ENCODE results near the gene DIDO1.

DIDO1 gene

DNA sequence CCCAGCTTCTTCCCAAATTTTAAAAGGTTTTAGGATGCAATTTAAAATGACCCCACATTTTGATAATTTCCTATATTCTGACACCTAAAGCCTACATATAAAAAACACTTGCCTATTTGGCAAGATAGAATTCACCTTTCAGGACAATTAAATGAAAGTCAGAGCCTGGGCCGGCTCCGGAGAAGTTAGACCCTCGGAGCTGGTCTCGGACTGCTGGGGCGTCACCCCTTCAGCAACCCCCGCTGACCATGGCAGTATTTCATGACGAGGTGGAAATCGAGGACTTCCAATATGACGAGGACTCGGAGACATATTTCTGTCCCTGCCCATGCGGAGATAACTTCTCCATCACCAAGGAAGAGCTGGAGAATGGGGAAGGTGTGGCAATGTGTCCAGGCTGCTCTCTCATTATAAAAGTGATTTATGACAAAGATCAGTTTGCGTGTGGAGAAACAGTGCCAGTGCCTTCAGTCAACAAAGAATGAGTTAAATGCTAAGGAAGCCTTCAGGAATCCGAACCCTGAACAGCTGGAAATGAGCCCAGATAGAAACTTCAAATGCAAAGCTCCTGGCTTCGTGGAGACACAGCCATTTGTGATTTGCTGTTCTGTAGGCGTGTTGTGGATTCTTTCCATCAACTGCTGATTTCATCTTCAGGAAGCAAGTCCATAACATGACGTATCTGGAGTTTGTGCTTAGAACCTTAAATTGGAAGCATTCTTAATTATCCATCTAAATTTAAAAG lies 80.7 kb downstream of the DIDO1 start:
- H3K4me3 ChIP-seq (ENCODE audit: low read depth, low read length) = no peak overlapping the region
- ChIA-PET POLR2A (no interaction called here), CTCF (interaction anchor here (0.8 to 3.0 kb wide), 9 partner anchors 10 to 180 kb away, joined by 3 to 9 read pairs (median 3); no protein-coding TSS in a partner anchor)
- TF ChIP-seq, protein P1, sequence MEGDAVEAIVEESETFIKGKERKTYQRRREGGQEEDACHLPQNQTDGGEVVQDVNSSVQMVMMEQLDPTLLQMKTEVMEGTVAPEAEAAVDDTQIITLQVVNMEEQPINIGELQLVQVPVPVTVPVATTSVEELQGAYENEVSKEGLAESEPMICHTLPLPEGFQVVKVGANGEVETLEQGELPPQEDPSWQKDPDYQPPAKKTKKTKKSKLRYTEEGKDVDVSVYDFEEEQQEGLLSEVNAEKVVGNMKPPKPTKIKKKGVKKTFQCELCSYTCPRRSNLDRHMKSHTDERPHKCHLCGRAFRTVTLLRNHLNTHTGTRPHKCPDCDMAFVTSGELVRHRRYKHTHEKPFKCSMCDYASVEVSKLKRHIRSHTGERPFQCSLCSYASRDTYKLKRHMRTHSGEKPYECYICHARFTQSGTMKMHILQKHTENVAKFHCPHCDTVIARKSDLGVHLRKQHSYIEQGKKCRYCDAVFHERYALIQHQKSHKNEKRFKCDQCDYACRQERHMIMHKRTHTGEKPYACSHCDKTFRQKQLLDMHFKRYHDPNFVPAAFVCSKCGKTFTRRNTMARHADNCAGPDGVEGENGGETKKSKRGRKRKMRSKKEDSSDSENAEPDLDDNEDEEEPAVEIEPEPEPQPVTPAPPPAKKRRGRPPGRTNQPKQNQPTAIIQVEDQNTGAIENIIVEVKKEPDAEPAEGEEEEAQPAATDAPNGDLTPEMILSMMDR (IDR thresholded peaks at IDR 0.05; ENCODE audit: insufficient read depth, low read length, missing control alignments) = no peak
- DNase-seq (ENCODE audit: low read depth, low spot score) = no peak

DNA sequence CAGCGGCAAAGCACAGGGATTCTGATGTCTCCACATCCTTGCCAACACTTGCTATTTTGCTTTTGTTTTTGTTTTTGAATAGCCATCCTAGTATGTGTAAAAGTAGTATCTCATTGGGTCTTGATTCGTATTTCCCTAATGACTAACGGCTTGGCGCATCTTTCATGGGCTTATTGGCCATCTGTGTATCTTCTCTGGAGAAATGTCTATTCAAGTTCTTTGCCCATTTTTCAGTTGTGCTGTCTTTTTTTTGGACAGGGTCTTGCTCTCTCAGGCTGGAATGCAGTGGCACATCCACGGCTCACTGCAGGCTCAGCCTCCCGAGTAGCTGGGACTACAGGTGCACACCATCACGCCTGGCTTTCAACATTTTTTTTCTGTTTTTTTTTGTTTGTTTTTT lies 82.1 kb downstream of the DIDO1 start:
- ChIA-PET CTCF (no interaction called here), POLR2A (interaction anchor here (0.6 kb wide), 1 partner anchor 105 kb away, joined by 3 read pairs; no protein-coding TSS in a partner anchor)
- no peak for DNase-seq (ENCODE audit: low read depth, low spot score)
- TF ChIP-seq, protein P1 (IDR thresholded peaks at IDR 0.05; ENCODE audit: insufficient read depth, low read length, missing control alignments) = no peak
- no peak overlapping the region for H3K4me3 ChIP-seq (ENCODE audit: low read depth, low read length)

DNA sequence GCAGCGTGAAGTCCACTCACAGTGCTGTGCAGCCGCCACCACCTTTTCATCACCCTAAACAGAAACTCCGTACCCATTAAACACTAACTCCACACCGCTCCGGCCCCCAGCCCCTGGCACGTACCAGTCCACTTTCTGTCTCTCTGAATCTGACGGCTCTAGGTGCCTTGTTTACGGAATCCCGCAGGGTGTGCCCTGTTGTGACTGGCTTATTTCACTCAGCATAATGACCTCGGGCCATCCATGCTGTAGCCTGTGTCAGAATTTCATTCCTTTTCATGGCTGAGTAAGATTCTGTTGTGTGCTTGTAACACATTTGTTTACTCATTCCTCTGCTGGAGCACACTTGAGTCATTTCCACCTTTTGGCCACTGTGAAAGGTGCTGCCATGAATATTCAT lies 82.6 kb downstream of the DIDO1 start:
- H3K4me3 ChIP-seq (ENCODE audit: low read depth, low read length) = no peak overlapping the region
- ChIA-PET POLR2A (no interaction called here), CTCF (no interaction called here)
- TF ChIP-seq, protein P1 (IDR thresholded peaks at IDR 0.05; ENCODE audit: insufficient read depth, low read length, missing control alignments) = no peak
- no peak for DNase-seq (ENCODE audit: low read depth, low spot score)

DNA sequence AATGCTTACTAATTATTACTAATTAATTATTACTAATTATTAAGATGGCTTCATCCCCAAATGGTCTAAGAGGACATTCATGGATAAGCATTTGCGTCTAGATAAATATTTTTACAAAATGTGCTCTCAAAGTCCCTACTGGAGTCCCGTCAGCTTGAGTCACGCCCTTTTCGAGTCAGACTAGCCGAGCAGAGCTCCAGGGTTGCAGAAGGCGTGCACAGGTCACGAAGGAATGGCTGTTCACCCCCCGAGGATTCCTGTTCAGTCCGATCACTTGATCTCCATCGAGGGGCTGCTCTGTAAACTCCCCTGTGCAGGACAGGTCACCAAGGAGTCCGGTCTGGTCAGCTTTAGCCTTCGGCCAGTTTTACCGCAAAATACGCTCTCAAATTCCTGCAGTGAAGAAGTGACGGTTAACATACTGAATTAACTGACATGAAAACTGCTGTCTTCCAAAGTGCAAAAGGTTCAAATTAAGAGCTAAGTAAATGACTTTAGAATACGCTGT lies 84.5 kb downstream of the DIDO1 start:
- CTCF ChIA-PET = interaction anchor here (1.0 to 1.3 kb wide), 3 partner anchors 16 to 34 kb away, joined by 3 read pairs; no protein-coding TSS in a partner anchor
- no peak for DNase-seq (ENCODE audit: low read depth, low spot score)
- H3K4me3 ChIP-seq (ENCODE audit: low read depth, low read length) = no peak overlapping the region
- TF ChIP-seq, protein P1 (IDR thresholded peaks at IDR 0.05; ENCODE audit: insufficient read depth, low read length, missing control alignments) = no peak
- POLR2A ChIA-PET = no interaction called here

DNA sequence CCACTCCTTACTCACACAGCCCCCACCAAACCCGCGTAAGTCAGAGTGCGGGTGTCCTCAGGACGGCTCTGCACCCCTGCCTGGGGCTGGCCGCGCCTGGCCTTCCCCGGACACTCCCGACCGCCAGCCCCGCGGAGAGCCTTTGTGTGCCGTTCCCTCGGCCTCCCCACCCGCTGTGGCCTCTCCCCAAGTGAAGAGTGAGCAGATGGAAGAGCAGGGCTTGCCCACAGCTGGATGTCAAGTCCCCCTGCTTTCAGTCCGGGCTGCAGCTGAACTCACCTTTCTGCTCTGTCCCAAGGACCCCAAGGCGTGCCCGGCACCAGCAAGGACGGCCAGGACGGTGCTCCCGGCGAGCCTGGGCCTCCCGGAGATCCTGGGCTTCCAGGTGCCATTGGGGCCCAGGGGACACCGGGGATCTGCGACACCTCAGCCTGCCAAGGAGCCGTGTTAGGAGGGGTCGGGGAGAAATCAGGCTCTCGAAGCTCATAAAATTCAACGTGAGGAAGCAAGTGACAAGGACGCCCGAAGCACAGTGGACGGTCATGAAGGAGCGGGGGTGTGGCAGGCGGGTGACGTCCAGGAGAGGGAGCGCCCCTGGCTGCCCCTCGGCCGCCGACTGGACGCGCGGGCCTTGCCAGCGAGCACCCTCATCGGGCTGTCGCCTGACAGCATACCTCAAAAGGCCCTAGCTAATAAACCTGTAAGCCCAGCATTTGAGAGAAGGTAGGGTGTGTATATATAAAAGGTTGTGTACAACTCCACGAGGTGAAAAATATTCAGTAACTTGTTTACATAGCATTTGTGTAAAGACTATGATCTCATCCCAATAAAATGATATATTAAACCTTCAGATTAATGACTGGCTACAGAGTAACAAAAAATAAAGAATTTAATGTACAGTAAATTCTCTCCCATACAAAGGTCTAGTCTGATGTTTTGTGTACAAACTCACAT lies 85.8 kb downstream of the DIDO1 start:
- POLR2A ChIA-PET = no interaction called here
- no peak overlapping the region for H3K4me3 ChIP-seq (ENCODE audit: low read depth, low read length)
- no peak for DNase-seq (ENCODE audit: low read depth, low spot score)
- CTCF ChIA-PET = interaction anchor here (1.0 kb wide), 1 partner anchor 17 kb away, joined by 3 read pairs; no protein-coding TSS in a partner anchor
- TF ChIP-seq, protein P1 (IDR thresholded peaks at IDR 0.05; ENCODE audit: insufficient read depth, low read length, missing control alignments) = no peak

DNA sequence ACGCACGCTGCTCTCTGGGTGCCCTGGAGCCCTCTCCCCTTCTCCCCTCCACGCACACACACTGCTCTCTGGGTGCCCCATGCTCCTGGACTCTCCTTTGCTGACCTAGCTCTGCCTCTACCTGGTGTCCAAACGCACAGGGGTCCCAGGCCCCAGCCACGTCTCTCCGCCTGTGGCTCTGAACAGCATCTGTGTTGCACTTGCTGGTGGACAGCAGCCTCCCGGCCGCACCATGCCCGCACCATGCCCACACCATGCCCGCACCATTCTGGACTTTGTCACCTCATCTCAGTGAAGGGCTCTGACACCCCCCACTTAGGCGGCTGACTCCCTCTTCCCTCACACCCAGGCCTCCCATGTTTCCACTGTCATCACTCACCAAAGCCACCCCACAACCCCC lies 86.5 kb downstream of the DIDO1 start:
- H3K4me3 ChIP-seq (ENCODE audit: low read depth, low read length) = no peak overlapping the region
- TF ChIP-seq, protein P1 (IDR thresholded peaks at IDR 0.05; ENCODE audit: insufficient read depth, low read length, missing control alignments) = no peak
- ChIA-PET CTCF (no interaction called here), POLR2A (no interaction called here)
- no peak for DNase-seq (ENCODE audit: low read depth, low spot score)

Data from AG04449 (cell line).